ENCODE measurements around the gene DHODH. TPM values are rescaled to one million over a fixed set of nuclear protein-coding genes. Genes with fewer than 3 reads are reported as not detected.

Gene DHODH
- total and polyA plus RNA-seq, 4 donors = 14.4 to 150 (median 79.4) TPM

DNA sequence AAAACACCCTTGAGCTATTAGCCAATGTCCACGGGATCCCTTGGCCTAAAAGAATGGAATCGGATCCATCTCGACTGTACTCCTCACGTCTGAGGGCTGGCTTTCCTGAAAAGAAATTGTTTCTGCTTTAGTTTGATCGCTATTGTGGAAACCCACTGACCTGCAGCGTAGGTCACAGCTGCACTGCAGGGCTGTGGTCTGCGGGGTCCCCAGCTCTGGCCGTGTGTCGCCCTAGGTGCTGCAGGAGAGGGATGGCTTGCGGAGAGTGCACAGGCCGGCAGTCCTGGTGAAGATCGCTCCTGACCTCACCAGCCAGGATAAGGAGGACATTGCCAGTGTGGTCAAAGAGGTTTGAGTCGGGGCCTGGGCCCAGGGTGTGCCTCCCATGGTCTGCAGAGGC, 13.6 kb downstream of the DHODH start:
- H3K9me3 ChIP-seq (ENCODE audit: control insufficient read depth in 4 of 4, low read length in 3 of 4) = no peaks in the 10 kb centered on the region
- H3K36me3 ChIP-seq (ENCODE audit: control insufficient read depth in 4 of 4, insufficient read depth in 3 of 4, low read depth in 1 of 4, low read length in 3 of 4) = peaks cover 10 to 51% (median 33%) of the 10 kb centered on the region in 4 donors
- no peaks in the 10 kb centered on the region for H3K27me3 ChIP-seq (ENCODE audit: control insufficient read depth in 4 of 4, insufficient read depth in 4 of 4, low read length in 3 of 4)
- no peak overlapping the region for H3K4me3 ChIP-seq (ENCODE audit: low read depth in 1 of 3, low read length in 3 of 3)
- DNase-seq (ENCODE audit: low spot score) = no peak
- no peak overlapping the region for H3K9ac ChIP-seq (ENCODE audit: low read depth in 1 of 2, low read length in 2 of 2)
- peak overlapping the region; percentile 64 to 82 for H3K27ac ChIP-seq (ENCODE audit: low read depth in 1 of 2, low read length in 2 of 2)
- H3K4me1 ChIP-seq (ENCODE audit: control insufficient read depth in 4 of 4, insufficient read depth in 4 of 4, low read length in 3 of 4) = peaks cover 20 to 72% (median 56%) of the 10 kb centered on the region in 4 donors
- TF ChIP-seq RXRA (IDR thresholded peaks at IDR 0.05) (no peak), YY1 (IDR thresholded peaks at IDR 0.05) (no peak), MAX (IDR thresholded peaks at IDR 0.05) (no peak), HNF4A (conservative IDR thresholded peaks at IDR 0.05) (no peak)
- 96% methylated on average over 13 of the region's 13 CpGs for WGBS

DNA sequence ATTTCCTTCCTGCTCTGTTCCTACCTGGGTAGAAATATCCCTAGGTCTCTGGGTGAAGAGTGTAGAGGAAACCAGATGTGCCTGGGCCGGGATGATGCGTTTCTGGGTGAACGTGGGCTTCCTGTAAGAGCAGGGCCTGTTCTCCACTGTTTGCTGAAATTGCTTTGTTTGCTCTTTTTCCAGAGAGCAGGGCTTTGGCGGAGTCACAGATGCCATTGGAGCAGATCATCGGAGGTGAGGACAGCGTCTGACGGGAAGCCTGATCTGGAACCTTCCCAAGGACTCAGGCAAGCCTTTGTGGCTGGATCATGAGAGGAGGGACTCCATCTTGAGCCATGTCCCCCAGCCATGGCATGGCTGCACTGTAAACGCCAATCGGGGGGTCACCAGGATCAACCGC, 15.4 kb downstream of the DHODH start:
- Histone ChIP-seq H3K36me3 (ENCODE audit: control insufficient read depth in 4 of 4, insufficient read depth in 3 of 4, low read depth in 1 of 4, low read length in 3 of 4) (peaks cover 7 to 50% (median 32%) of the 10 kb centered on the region in 4 donors), H3K27me3 (ENCODE audit: control insufficient read depth in 4 of 4, insufficient read depth in 4 of 4, low read length in 3 of 4) (no peaks in the 10 kb centered on the region), H3K27ac (ENCODE audit: low read depth in 1 of 2, low read length in 2 of 2) (peak overlapping the region; percentile 64 to 82), H3K9ac (ENCODE audit: low read depth in 1 of 2, low read length in 2 of 2) (no peak overlapping the region), H3K4me1 (ENCODE audit: control insufficient read depth in 4 of 4, insufficient read depth in 4 of 4, low read length in 3 of 4) (peaks cover 20 to 75% (median 58%) of the 10 kb centered on the region in 4 donors), H3K4me3 (ENCODE audit: low read depth in 1 of 3, low read length in 3 of 3) (no peak overlapping the region), H3K9me3 (ENCODE audit: control insufficient read depth in 4 of 4, low read length in 3 of 4) (no peaks in the 10 kb centered on the region)
- no peak for DNase-seq (ENCODE audit: low spot score)
- TF ChIP-seq TAF1 (conservative IDR thresholded peaks at IDR 0.05) = no peak
- TF ChIP-seq EGR1 (IDR thresholded peaks at IDR 0.05; ENCODE audit: low read depth in 2 of 2) = peak in 1 of 2 donors; percentile 84
- TF ChIP-seq GABPA (IDR thresholded peaks at IDR 0.05 in 1 of 2, conservative IDR thresholded peaks at IDR 0.05 in 1 of 2) = peak in 1 of 2 donors; percentile 55
- TF ChIP-seq JUND (IDR thresholded peaks at IDR 0.05) = peak; percentile 54 to 58
- TF ChIP-seq MAX (IDR thresholded peaks at IDR 0.05) = peak; percentile 94
- TF ChIP-seq ATF3 (IDR thresholded peaks at IDR 0.05) = peak; percentile 61
- TF ChIP-seq NR2F2 (IDR thresholded peaks at IDR 0.05) = no peak
- peak; percentile 86 for TF ChIP-seq SP1 (IDR thresholded peaks at IDR 0.05)
- peak; percentile 51 for TF ChIP-seq ZBTB33 (IDR thresholded peaks at IDR 0.05)
- peak; percentile 90 for TF ChIP-seq YY1 (IDR thresholded peaks at IDR 0.05)
- TF ChIP-seq RAD21 (IDR thresholded peaks at IDR 0.05) = peak; percentile 40 to 62
- TF ChIP-seq FOXA2 (IDR thresholded peaks at IDR 0.05) = peak; percentile 67
- TF ChIP-seq CTCF (IDR thresholded peaks at IDR 0.05; ENCODE audit: low read depth, low read length, missing input control) = no peak
- TF ChIP-seq FOXA1 (IDR thresholded peaks at IDR 0.05) = peak; percentile 56
- peak; percentile 93 for TF ChIP-seq RXRA (IDR thresholded peaks at IDR 0.05)
- TF ChIP-seq HNF4G (IDR thresholded peaks at IDR 0.05) = no peak
- peak; percentile 54 to 78 for TF ChIP-seq HNF4A (conservative IDR thresholded peaks at IDR 0.05)
- peak; percentile 74 for TF ChIP-seq REST (IDR thresholded peaks at IDR 0.05)
- 51% methylated on average over 10 of the region's 10 CpGs for WGBS

Measured in liver (tissue), 9 donors.